KBM-7 (cell line): Measurements from ENCODE around the gene SNX7.

Experiments
- DNase-seq: peaks from one replicate; pipeline ENCODE4 v3.0.0-alpha.2; 2015
- in situ Hi-C: fragments of 300-500 bp; cut with MboI; formaldehyde crosslinking; loops from 2 replicates; pipeline ENCODE4 v1.14.3; 2020; ENCODE audit warnings: low sequenced_read_pairs, low pct_unique_long_range_greater_than_20kb, mixed read lengths

The SNX7 gene

GRCh38 chr1:98749152-98749756 is 87.7 kb downstream of the SNX7 start:
- peak; percentile 10 for DNase-seq
- in situ Hi-C loops: no loop called here

DNA sequence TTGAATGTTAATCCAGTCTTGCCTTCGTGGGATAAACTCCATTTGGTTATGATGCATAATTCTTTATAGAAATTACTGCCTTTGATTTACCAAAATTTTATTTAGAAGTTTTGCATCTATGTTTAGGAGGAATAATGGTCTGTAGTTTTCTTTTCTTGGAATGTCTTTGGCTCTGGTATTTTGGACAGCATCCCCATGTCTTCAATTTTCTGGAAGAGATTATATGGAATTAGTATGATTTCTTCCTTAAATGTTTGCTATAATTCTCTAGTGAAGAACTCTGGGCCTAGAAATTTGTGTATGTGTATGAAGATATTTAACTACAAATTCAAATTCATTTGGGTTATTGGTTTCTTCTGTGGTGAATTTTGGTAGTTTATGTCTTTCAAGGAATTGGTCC is 92.7 kb downstream of the SNX7 start:
- in situ Hi-C loops: no loop called here
- DNase-seq: no peak

DNA sequence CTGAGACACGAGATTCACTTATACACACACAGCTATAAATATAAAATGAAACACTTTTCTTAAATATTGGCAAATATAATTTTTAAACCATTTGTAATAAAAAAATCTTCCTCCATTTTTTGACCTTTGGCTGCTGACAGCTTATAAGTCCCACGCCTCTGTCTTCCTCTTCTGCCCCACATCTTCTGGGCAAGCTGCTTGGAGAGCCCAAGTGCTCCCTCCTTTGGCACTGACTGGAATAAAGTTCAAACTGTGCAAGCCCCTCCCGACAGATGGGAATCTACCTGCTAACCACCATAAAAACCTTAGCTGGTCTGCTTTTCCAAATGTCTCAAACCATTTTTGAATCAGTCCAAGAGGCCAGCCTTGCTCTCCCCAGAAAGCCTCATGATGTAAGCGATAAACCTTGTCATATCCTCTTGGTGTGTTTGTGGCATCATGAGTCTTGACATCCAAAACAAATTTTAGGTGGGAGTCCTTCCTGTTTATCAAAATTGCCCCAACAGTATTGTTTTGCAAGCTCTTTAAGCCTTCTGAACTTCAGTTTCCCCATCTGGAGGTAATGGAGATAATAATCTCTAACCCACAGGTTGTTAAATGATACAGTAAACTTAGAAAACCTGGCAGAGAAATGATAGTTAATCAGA is 99.8 kb downstream of the SNX7 start:
- DNase-seq: peak; percentile 3
- in situ Hi-C loops: no loop called here

DNA sequence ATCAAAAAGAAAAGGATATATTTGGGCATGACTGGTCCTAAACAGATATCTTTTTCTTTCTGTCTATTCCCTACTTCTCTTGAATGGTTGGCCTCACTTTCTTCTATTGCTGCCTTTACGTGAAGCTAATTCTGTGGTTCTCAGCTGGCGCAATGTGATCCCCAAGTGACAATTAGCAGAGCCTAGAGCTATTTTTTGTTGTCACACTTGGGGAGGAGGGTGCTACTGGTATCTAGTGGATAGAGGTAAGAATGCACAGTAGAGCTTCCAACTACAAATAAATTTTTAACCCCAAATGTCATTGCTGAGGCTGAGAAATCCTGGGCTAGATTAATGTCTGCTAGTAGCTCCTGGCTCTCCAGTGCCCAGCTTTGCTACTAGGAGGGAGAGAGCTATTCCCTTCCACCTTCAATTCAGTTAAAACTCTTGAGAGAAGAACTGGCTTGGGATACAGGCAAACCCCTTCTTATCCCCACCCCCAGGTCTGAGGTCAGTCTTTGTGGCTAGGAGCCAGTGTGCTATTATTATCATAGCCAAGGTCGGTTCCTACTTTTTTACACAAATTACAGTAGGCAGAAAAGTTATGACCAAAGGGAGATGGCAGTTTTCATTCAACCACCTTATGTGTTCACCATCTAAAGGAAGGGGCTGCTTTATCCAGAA is 102.1 kb downstream of the SNX7 start:
- no peak for DNase-seq

DNA sequence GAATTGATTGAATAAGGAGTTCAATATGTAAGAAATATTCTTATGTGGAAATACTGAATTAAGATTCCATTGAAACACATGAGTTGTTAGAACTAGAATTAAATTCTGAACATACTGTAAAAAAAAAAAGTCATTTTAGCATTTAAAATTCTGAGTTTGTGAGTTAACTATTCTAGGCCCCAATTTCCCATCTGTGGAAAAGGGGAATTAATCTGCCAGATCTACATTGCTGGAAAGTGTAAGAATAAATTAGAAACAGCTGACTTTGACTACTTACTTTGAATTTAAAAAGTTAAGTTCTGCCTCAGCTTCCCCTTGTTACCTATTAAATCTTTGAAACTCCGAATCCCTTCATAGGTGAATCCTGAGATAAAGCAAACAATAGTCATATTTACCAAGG is 103.0 kb downstream of the SNX7 start:
- in situ Hi-C loops: no loop called here
- no peak for DNase-seq

More for the DNA sequence above, 102.1 kb downstream of the SNX7 start:
- in situ Hi-C loops: no loop called here

DNA sequence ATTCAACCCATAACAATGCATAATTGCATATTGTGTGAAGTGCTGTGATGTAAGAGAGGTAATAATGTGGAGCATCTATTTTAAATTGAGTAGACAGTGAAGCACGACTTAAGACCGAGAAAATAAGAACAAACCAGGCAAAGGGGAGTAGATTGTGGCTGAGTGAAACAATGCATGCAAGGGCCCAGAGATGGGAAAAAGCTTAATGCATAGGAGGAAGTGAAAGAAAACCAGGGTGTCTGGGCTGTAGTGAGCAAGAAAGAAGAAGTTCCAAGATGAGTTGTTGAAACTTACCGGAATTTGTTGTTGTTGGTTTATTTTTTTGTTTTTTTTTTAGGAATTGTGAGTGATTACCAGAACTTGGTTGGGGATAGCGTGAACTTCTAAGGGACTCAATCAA is 104.7 kb downstream of the SNX7 start:
- in situ Hi-C loops: no loop called here
- peak; percentile 3 for DNase-seq

GRCh38 chr1:98769162-98769561 is 107.6 kb downstream of the SNX7 start:
- no peak for DNase-seq
- in situ Hi-C loops: no loop called here

DNA sequence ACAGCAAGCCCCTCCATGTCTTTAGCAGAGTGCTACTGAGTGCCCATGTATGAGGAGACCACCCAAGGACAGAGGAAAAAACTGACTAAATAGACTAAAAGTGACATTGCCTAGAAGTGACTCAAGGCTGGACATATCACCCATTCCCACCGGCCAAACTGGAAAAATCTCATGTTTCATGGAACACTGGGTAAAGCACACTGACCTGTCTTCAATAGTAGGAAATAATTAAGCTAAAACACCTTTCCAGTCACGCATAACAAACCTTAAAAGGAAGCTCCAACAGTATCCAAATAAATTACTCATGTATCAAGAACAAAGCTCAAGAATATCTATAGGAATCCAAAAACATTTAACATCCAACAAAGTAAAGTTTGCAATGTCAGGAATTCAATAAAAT is 120.4 kb downstream of the SNX7 start:
- DNase-seq: no peak
- in situ Hi-C loops: no loop called here

- DNase-seq: no peak
- in situ Hi-C loops: no loop called here
Measured at GRCh38 chr1:98783821-98784220, 122.3 kb downstream of the SNX7 start.

DNA sequence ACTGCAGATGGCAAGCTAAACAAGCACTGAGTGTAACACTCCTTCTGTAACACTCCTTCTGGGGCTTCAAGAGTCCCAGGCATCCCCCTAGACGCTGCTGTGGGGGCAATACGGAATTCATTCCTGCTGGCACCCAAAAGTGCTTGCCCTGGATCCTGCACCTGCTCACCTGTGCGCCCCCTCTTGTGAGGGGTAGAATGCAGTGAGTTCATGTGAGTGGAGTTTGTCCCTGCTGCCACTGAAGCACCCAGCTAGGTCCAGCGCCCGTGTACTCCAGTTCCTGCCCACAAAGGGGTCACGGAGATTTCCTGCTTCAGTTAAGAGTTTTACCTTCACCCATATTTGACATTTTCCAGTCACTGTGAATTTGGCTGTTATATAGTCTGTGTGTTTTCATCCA is 130.0 kb downstream of the SNX7 start:
- in situ Hi-C loops: no loop called here
- no peak for DNase-seq

- in situ Hi-C loops: no loop called here
- no peak for DNase-seq
Measured at GRCh38 chr1:98792123-98792522, 130.6 kb downstream of the SNX7 start.

DNA sequence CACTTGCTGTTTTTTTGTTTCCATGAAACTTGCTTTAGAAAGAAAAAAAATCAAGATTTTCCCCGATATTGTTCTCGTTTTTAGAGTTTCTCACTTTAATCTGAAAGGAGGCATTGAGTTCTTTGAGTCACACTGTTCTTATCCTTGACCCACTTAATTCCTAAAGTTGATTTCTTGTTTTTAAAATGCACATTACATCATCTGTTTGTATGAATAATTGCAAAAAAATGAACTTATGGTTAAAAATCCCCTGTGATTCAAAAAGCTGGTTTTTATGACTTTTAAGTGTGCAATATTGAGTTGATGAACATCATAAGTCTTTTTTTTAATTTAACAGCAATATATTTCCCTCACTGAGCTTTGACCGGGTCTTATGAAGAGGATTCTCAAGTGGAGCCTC is 131.6 kb downstream of the SNX7 start:
- in situ Hi-C loops: no loop called here
- no peak for DNase-seq

DNA sequence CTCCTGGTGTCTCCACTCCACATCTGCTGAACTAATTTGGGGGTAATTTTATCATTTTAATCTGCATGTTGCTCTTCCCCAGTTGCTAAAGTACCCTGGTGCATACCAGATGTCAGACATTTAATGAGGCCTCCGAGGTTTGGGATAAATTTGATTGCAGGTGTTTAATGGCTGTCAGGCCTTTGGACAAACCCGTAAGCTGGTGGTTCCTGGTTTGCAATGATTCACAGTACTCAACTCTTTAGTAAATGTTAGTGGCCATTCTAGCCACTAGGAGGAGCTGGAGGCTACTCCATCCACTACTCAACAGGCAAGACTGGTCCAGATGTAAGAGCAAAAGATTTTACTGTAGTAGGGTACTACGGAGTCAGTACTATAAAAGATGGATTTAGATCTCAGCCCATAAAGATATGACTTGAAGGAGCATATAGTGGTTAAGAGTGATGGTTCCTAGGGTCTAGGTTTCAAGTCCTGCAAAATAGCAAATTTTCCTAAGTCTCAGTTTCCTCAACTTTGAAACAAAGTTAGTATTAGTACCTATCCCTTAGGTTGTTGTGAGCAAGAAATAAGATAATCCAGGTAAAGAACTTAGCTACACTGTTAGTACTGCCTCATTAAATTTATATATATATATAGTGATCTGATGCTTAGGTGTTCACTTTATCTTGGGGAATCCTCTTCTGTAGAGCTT is 132.8 kb downstream of the SNX7 start:
- in situ Hi-C loops: no loop called here
- peak; percentile 82 for DNase-seq

DNA sequence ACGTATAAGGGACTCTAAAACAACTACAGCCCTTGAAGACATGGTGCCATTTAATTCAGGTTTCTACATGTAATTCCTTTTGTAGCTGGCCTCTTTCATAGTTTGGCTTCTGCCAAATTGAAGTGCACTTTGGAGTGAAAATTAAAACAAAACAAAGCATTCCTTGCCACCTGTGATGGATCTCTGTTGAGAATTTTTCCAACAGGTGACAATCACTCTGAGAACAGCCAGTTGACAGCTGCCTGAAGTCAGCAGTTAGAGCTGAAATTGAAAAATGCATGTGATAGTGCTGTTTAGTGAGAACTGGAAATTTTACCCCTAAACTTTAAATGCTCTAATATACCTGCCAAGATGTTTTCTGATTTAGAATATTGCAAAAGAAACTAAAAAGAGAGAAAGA is 134.5 kb downstream of the SNX7 start:
- in situ Hi-C loops: no loop called here
- no peak for DNase-seq

DNA sequence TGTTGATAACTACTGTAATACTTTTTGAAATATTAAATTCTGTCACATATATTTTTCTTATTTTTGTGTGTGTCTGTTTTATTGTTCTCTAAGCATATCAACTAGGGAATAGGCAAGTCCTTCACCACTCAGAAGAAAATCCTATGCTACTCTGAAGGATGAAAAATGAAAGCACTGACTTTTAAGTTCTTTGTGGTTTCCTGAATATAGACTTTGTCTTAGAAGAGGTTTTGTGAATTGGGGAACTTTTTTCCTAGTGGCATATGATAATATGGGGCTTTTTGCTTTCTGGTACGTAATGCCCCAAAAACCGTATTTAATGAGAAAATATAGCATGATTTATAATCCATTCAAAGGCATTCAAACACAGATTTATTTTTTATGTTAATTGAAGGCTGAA is 136.0 kb downstream of the SNX7 start:
- in situ Hi-C loops: no loop called here
- no peak for DNase-seq
